CD14-positive monocyte (primary cell): ENCODE data around the gene PPP4R3A. TPM values are rescaled to one million over a fixed set of nuclear protein-coding genes. Genes with fewer than 3 reads are reported as not detected.
"Not testable (repeated sequence)": the region's sequence is repeated elsewhere in the genome, so short reads cannot be mapped to it uniquely, and the experiment has no call there.

Experiments used
- DNase-seq, 3 donors: peaks; one replicate each; pipeline ENCODE4 v3.0.0-alpha.2; 2011 to 2022
- H2AFZ ChIP-seq: 2 replicates; pipeline ENCODE4 v1.6.0; 2012; ENCODE audit warnings: mild to moderate bottlenecking, low read depth, low read length, inconsistent platforms; ENCODE audit not compliant: insufficient read depth, poor library complexity, severe bottlenecking
- H3K27ac ChIP-seq, 2 donors: 1 replicate in 1 of 2; 2 replicates in 1 of 2; pipeline ENCODE4 v1.5.1; 2012 to 2013; ENCODE audit warnings: low read length in 2 of 2, control low read depth in 1 of 2, inconsistent platforms in 1 of 2, low read depth in 1 of 2, mild to moderate bottlenecking in 1 of 2
- H3K27me3 ChIP-seq, 2 donors: one replicate each; pipeline versions ENCODE4 v1.6.0 to v1.6.1; 2011 to 2013; ENCODE audit warnings: low read length in 2 of 2; ENCODE audit not compliant: control insufficient read depth in 2 of 2, insufficient read depth in 2 of 2
- H3K36me3 ChIP-seq, 2 donors: replicated peaks in 1 of 2; 1 replicate in 1 of 2; 2 replicates in 1 of 2; pipeline versions ENCODE4 v1.5.1 to v1.6.1; 2012 to 2013; ENCODE audit warnings: low read length in 2 of 2, control low read depth in 1 of 2, inconsistent platforms in 1 of 2, mild to moderate bottlenecking in 1 of 2; ENCODE audit not compliant: insufficient read depth in 2 of 2, control insufficient read depth in 1 of 2
- H3K4me1 ChIP-seq, 2 donors: 1 replicate in 1 of 2; 2 replicates in 1 of 2; pipeline versions ENCODE4 v1.5.1 to v1.6.1; 2012 to 2013; ENCODE audit warnings: low read length in 2 of 2, control low read depth in 1 of 2, inconsistent platforms in 1 of 2, mild to moderate bottlenecking in 1 of 2, moderate library complexity in 1 of 2; ENCODE audit not compliant: insufficient read depth in 2 of 2, control insufficient read depth in 1 of 2
- H3K4me2 ChIP-seq: replicated peaks from 2 replicates; pipeline ENCODE3; 2012; ENCODE audit warnings: low read length, moderate library complexity, mild to moderate bottlenecking; ENCODE audit not compliant: poor library complexity, severe bottlenecking; ENCODE audit errors: extremely low read depth
- H3K4me3 ChIP-seq, 3 experiments: fragments of 200-600 bp in 1 of 3; sonication (generic) in 1 of 3; replicated peaks in 1 of 3; 1 replicate in 2 of 3; 2 replicates in 1 of 3; pipeline ENCODE4 v1.5.1; 2011 to 2013; ENCODE audit warnings: low read length in 3 of 3, mild to moderate bottlenecking in 3 of 3, control low read depth in 2 of 3, low read depth in 2 of 3, inconsistent platforms in 1 of 3, moderate library complexity in 1 of 3
- H3K79me2 ChIP-seq: 2 replicates; pipeline ENCODE4 v1.6.0; 2012; ENCODE audit warnings: mild to moderate bottlenecking, control low read depth, inconsistent platforms, low read length, moderate library complexity; ENCODE audit not compliant: insufficient read depth
- H3K9ac ChIP-seq: 2 replicates; pipeline ENCODE4 v1.6.0; 2017; ENCODE audit warnings: low read length, mild to moderate bottlenecking; ENCODE audit not compliant: insufficient read depth, poor library complexity, severe bottlenecking
- H3K9me3 ChIP-seq, 2 donors: replicated peaks in 1 of 2; 1 replicate in 1 of 2; 2 replicates in 1 of 2; pipeline versions ENCODE4 v1.5.1 to v1.6.1; 2012 to 2013; ENCODE audit warnings: low read length in 2 of 2, control low read depth in 1 of 2; ENCODE audit not compliant: control insufficient read depth in 1 of 2, insufficient read depth in 1 of 2
- H4K20me1 ChIP-seq: 2 replicates; pipeline ENCODE4 v1.6.0; 2012; ENCODE audit warnings: mild to moderate bottlenecking, low read length, control low read depth, moderate library complexity; ENCODE audit not compliant: insufficient read depth
- H3K27ac Mint-ChIP-seq, 7 donors: one replicate each; pipeline ENCODE4 v1.8.0; 2020; ENCODE audit warnings: mild to moderate bottlenecking in 7 of 7, mixed read lengths in 7 of 7, moderate library complexity in 6 of 7, inconsistent platforms in 2 of 7
- H3K27me3 Mint-ChIP-seq, 3 donors: one replicate each; pipeline ENCODE4 v1.8.0; 2021 to 2022; ENCODE audit warnings: low read depth in 3 of 3, mild to moderate bottlenecking in 3 of 3, mixed read lengths in 3 of 3, moderate library complexity in 3 of 3, inconsistent platforms in 1 of 3
- H3K36me3 Mint-ChIP-seq, 2 donors: one replicate each; pipeline ENCODE4 v1.8.0; 2020; ENCODE audit warnings: mixed read lengths in 2 of 2, inconsistent platforms in 1 of 2, mild to moderate bottlenecking in 1 of 2
- H3K4me1 Mint-ChIP-seq: one replicate; pipeline ENCODE4 v1.8.0; 2020; ENCODE audit warnings: mild to moderate bottlenecking, mixed read lengths
- H3K4me3 Mint-ChIP-seq, 2 donors: one replicate each; pipeline ENCODE4 v1.8.0; 2020; ENCODE audit warnings: mild to moderate bottlenecking in 2 of 2, mixed read lengths in 2 of 2, moderate library complexity in 1 of 2
- H3K9me3 Mint-ChIP-seq, 7 donors: one replicate each; pipeline ENCODE4 v1.8.0; 2020 to 2022; ENCODE audit warnings: mixed read lengths in 7 of 7, mild to moderate bottlenecking in 6 of 7, moderate library complexity in 6 of 7, inconsistent platforms in 2 of 7
- WGBS: methylation state at CpG from one replicate; pipeline ENCODE4 v1.1.5; 2013; ENCODE audit warnings: missing lambda C conversion rate; ENCODE audit not compliant: insufficient coverage; 5-methylcytosine and 5-hydroxymethylcytosine counted together
- intact Hi-C, 2 donors: fragments of 100-400 bp; cut with micrococcal nuclease; formaldehyde crosslinking; loops; one replicate each; pipeline versions ENCODE4 v1.15.0 to v1.15.1; 2023
- polyA plus RNA-seq, 3 donors: library from polyadenylated mRNA; depleted of rRNA in 1 of 3; unstranded in 2 of 3; stranded (reverse) in 1 of 3; fragments of 300-500 nt in 2 of 3; fragments of >200 nt in 1 of 3; fragmentation: Illumina TruSeq in 2 of 3; gene quantifications; 1 replicate in 2 of 3; 2 replicates in 1 of 3; pipeline ENCODE4 v1.2.3, GENCODE V29; 2012 to 2021
- TF ChIP-seq, protein P1 (sequence below): fragments of 200-600 bp; IDR thresholded peaks from one replicate; pipeline ENCODE4 v1.8.0; 2022; ENCODE audit warnings: antibody characterized with exemption, mild to moderate bottlenecking

The PPP4R3A gene
- polyA plus RNA-seq, 3 donors: 31.4 to 71.0 (median 41.2) TPM

DNA sequence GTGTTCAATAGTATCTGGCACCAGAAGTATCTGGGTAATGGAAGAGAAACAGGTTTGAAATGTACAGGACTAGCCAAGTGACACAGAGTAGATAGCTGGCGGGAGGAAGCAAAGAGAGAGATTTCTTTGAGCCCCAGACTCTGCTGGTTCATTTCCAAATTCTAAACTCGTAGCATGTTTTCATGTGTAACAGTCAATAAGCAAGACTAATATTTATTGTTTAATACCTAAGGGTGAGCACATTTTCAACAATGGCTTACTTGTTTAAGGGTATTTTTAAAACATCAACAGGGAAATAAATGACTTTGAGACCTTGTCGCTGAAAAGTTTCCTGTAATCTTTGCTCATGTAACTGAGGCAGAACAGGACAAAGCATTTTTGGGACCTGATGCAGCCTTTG, 80.7 kb downstream of the PPP4R3A start:
- intact Hi-C loops: no loop called here
- H3K9ac ChIP-seq: no peak overlapping the region
- no peaks in the 10 kb centered on the region for H3K27me3 ChIP-seq
- no peaks in the 10 kb centered on the region for H4K20me1 ChIP-seq
- Mint-ChIP-seq H3K27ac (no peak overlapping the region), H3K36me3 (no peaks in the 10 kb centered on the region), H3K4me1 (peaks cover 22% of the 10 kb centered on the region), H3K4me3 (no peak overlapping the region), H3K9me3 (peaks cover 0 to 4% (median 0%) of the 10 kb centered on the region in 7 donors), H3K27me3 (peaks cover 0 to 4% (median 0%) of the 10 kb centered on the region in 3 donors)
- H3K4me2 ChIP-seq: no peak overlapping the region
- no peak overlapping the region for H3K4me3 ChIP-seq
- H2AFZ ChIP-seq: no peak overlapping the region
- 100% methylated on average over 1 of the region's 3 CpGs for WGBS
- no peaks in the 10 kb centered on the region for H3K79me2 ChIP-seq
- H3K4me1 ChIP-seq: peaks cover 7 to 14% of the 10 kb centered on the region in 2 donors
- no peaks in the 10 kb centered on the region for H3K9me3 ChIP-seq
- no peak overlapping the region for H3K27ac ChIP-seq
- TF ChIP-seq, protein P1, sequence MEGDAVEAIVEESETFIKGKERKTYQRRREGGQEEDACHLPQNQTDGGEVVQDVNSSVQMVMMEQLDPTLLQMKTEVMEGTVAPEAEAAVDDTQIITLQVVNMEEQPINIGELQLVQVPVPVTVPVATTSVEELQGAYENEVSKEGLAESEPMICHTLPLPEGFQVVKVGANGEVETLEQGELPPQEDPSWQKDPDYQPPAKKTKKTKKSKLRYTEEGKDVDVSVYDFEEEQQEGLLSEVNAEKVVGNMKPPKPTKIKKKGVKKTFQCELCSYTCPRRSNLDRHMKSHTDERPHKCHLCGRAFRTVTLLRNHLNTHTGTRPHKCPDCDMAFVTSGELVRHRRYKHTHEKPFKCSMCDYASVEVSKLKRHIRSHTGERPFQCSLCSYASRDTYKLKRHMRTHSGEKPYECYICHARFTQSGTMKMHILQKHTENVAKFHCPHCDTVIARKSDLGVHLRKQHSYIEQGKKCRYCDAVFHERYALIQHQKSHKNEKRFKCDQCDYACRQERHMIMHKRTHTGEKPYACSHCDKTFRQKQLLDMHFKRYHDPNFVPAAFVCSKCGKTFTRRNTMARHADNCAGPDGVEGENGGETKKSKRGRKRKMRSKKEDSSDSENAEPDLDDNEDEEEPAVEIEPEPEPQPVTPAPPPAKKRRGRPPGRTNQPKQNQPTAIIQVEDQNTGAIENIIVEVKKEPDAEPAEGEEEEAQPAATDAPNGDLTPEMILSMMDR: no peak
- no peaks in the 10 kb centered on the region for H3K36me3 ChIP-seq
- no peak for DNase-seq

GRCh38 chr14:91428931-91429330, 81.2 kb downstream of the PPP4R3A start:
- 100% methylated on average over 1 of the region's 1 CpG for WGBS
- H3K4me3 ChIP-seq, H3K9me3 ChIP-seq, H2AFZ ChIP-seq, H3K79me2 ChIP-seq, H3K27me3 ChIP-seq, H3K9me3 Mint-ChIP-seq, H4K20me1 ChIP-seq, H3K9ac ChIP-seq, H3K27me3 Mint-ChIP-seq, H3K4me3 Mint-ChIP-seq, DNase-seq, H3K4me2 ChIP-seq, H3K27ac ChIP-seq, H3K36me3 Mint-ChIP-seq, H3K36me3 ChIP-seq, intact Hi-C loops, H3K27ac Mint-ChIP-seq: not testable (repeated sequence)
- H3K4me1 Mint-ChIP-seq: peaks cover 22% of the 10 kb centered on the region
- H3K4me1 ChIP-seq: peaks cover 7 to 14% of the 10 kb centered on the region in 2 donors

- H3K79me2 ChIP-seq: not testable (repeated sequence)
These were observed 84.6 kb downstream of the PPP4R3A start for GRCh38 chr14:91425531-91425944.

More at GRCh38 chr14:91425531-91425944, 84.6 kb downstream of the PPP4R3A start:
- H3K36me3 ChIP-seq, H3K9me3 Mint-ChIP-seq, H3K4me3 Mint-ChIP-seq, H3K27me3 ChIP-seq, H3K9me3 ChIP-seq, intact Hi-C loops, H3K27me3 Mint-ChIP-seq, H3K36me3 Mint-ChIP-seq, H3K9ac ChIP-seq, H3K4me3 ChIP-seq, H4K20me1 ChIP-seq, H3K4me2 ChIP-seq: not testable (repeated sequence)
- H2AFZ ChIP-seq: peak overlapping the region; percentile 51
- Mint-ChIP-seq H3K27ac (peak overlapping the region in 6 of 7 donors; percentile 27 to 84 (median 66)), H3K4me1 (peaks cover 33% of the 10 kb centered on the region)
- WGBS: 4% methylated on average over 7 of the region's 9 CpGs
- DNase-seq: peak; percentile 36 to 78 (median 54)
- H3K27ac ChIP-seq: peak overlapping the region; percentile 23 to 37
- H3K4me1 ChIP-seq: peaks cover 23 to 25% of the 10 kb centered on the region in 2 donors
